OCI-M1 (cell line): ENCODE data around the gene EPAS1.

Source experiments
- DNase-seq: peaks from one replicate; lab custom pipeline; 2025; lab: John Stamatoyannopoulos, UW

The EPAS1 gene

DNA sequence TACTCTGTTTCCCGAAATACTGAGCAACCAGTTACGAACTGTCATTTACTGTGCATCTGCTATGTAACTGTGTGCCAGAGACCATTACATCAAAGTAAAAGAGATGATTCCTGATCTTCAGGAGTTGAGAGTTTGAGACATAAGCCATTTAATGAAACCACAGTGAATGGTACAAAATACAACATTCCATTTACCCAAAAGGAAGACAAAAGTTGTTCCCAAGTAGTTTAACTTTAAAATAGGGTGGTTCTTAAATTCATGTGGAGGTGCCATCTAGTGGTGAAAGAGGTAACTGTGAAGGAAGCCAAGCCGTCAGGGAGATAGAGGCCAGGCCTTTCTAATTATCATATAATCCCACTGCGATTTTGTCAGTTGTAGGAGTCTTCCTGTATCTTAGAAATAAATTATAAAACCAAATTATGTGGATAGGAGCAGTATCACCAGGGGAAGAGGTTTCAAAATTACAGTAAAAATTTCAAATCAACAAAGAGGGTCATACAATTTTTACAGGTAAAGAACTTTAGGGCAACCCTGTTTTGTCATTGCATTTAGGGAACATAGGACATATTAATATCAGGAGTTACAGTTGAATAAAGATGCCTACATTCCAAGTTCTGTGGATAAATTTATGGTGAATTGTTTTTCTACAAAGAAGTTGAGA is 67.7 kb downstream of the EPAS1 start:
- DNase-seq, result peak; percentile 81

DNA sequence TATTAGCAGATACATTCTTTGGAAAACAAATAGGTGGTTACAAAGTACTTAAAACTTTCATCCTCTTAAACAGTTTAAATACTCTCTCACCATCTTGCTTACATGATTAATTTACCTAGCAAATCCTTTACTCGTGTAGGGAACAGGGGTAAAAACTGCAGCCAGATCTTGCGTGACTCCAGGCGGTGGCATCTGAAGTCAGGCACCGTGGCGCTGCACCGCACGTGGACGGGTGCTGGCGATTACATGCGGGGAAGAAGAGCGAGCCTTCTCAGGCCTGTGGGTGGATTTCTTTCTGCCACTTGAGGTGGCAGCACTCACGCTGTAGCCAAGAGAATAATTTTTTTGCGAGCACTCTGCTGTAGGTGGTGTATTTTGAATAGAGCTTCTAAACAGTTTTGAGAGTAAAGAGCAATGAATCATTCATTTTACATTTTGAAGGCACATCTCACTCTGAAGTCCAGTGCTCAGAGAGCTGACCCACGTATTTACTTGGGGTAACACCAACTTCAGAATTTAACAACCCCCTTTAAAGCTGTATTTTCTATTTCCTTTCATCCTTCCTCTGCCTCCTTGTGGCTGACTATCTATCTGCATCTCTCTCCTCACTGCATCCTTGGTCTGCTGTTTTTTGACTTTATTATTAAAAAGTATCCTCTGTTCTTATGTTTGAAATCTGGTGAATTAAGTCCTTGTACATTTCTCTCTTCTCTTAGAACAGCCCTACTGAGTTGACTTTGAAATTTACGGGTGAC is 68.9 kb downstream of the EPAS1 start:
- DNase-seq, result peak; percentile 10

DNA sequence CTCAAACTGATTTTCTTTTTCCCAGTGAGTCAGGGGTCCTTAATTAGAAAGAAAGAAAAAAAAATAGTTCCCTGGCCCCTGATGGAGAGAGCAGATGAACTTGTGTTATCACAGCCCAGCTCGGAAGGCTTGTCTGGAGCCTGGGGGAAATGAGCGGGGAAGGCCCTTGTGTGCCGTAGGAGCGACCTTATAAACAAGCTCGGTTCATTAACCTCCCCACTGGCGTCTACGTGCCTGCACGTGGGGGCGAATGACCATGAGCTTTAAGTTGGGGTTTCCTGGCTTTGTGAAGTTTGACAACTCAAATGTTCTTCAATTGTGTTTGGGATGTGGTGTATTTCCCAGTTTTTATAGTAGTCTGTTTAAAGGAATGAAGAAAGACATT is 69.5 kb downstream of the EPAS1 start:
- DNase-seq, result no peak

DNA sequence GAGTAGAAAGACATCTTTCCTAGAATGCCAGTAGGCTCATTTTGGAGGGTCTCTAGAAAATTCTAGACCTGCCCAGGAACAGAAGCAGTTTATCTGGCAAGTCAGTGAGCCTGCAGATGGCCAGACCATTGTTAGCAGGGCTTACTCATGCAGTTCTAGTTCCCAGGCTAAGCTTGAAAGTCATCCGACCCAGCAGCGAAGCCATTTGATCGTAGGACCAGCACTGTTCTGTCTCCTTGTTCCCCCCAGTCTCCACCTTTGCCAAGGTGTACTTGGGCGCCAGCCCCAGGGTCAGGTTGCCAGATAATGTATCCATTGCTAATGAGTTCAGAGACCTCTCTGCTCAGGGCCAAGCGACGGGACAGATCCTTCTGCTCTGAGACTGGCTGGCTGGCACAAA is 70.1 kb downstream of the EPAS1 start:
- DNase-seq, result no peak

DNA sequence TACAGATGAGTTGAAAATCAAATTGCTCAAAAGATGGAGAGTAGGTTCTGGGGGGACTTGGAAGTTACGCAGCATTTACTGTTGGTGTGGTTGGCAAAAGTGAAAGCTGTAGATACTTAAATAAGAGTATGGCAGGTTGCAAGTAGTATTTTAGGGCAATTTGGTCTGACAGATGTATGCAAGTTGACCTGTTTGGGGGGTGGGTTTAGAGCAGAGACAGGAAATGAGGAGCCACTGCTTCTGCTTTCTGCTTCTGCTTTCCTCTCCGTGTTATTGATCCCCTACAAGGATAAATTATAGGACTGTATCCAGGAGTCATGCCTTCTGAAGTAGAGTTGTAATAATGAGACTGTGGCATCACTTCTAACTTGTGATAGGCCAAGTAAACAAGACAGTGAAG is 71.2 kb downstream of the EPAS1 start:
- no peak for DNase-seq

DNA sequence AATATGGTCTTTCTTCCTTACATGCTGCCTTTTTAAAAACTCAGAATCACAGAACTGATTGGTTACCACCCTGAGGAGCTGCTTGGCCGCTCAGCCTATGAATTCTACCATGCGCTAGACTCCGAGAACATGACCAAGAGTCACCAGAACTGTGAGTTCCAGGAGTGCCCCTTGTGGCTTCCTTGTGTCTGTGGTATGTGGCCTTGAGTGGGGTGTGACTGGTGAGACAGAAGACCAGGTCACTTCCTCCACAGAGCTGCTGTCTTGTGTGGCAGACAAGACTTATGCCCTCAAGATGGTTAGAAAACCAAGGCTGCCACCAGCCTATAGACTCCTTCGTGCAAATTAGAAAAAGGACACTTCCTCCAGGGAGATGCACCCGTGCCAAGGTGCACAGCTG is 72.6 kb downstream of the EPAS1 start:
- no peak for DNase-seq

DNA sequence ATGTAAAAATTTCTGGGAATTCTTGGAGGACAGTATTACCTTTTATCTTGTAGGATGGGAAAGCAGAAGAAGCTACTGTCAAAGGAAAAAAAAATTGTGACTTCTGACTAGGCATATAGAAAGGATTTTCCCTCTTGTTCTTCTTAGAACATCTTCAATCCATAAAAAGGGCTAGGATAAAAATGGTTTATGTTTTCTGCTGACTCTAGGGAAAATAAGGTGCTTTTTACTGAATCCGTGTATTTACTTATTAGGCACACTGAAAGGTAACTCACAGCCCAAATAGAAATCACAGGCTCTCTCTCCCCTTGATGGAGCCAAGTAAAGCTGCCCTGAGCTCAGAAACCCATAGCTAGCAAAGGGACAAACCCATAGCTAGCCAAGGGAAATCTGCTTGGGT is 74.6 kb downstream of the EPAS1 start:
- DNase-seq, result no peak

DNA sequence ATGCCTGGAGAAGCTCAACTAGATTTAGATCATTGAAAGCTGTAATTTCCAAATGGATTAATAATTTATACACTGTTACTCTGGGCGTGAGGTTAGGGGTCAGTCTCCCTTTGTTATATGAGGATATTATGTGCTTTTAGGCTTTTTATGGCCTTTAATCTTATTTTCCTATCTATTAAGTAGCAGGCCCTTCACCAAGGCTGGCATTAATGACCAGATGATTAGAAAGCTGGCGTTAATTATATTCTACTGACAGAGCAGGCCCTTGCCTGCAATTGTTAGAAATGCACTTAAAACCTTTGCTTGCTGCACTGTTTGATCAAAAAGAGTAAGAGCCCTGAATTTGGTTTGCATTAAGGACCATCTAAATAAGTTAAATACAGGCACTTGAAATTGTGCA is 75.3 kb downstream of the EPAS1 start:
- DNase-seq, result no peak

DNA sequence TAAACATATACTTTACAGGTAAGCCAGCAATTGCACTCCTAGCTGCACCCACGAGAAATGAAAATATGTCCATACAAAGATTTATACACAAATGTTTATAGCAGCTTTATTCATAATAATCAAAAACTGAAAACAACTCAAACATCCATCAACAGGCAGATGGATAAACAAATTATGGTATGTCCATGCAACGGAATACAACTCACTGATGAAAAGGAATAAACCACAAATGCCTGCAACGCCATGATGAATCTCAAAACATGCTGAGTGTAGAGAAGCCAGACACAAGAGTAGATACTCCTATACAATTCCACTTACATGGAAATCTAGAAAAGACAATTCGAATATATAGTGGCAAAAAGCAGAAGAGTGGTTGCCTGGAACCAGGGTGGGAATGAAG is 76.0 kb downstream of the EPAS1 start:
- no peak for DNase-seq

DNA sequence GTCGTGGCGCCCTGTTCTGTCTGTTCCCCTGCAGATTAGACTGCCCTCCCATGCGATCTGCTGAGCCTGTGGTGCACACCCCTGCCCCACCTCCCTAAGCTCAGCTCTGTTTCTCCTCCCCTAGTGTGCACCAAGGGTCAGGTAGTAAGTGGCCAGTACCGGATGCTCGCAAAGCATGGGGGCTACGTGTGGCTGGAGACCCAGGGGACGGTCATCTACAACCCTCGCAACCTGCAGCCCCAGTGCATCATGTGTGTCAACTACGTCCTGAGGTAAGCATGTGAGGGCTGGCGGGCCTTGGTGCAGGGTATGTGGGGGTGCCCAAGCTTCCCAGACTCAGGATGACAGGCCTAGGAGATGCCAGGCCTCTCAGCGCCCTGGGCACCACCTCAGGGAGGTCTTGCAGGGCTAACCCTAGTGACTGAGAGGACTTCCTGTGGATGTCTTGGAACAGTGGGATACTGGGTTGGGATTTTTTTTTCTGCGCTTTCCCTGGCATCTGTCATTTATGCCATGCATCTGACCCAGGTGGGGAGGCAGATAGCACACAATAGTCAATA is 78.4 kb downstream of the EPAS1 start:
- no peak for DNase-seq

DNA sequence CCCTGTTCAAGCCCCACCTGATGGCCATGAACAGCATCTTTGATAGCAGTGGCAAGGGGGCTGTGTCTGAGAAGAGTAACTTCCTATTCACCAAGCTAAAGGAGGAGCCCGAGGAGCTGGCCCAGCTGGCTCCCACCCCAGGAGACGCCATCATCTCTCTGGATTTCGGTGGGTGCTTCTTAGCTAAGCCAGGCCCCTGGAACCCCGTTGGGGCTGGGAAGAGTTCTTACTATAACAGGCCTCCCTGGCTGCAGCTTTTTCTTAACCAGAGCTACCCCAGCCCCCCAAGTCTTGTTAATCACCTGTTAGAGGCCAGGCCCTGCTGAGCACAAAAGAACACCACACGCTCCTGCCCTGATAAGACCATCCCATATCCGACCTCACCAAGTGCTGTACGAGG is 79.4 kb downstream of the EPAS1 start:
- DNase-seq, result no peak

DNA sequence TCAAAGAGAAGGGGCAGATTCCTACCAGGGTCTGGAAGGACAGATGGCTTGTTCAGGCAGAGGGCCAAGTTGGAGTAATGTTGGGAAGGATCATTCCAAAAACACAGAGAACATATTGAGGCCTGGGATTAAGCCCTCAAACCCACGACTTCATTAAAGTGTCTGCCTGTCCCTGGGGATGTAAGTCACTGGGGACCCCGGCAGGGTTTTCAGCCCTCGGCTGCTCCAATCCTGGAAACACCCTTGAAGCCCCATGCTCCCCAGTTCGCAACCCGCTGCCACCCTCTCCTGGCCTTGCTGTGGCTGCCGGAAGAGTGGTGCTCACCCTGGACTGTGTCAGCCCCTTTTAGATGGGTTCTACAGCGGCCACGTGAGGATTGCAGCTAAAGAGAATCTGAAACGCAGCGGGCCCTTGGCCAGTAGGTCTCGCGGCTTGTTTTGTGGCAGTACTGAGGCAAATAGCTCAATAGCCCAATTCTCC is 79.9 kb downstream of the EPAS1 start:
- DNase-seq, result no peak

DNA sequence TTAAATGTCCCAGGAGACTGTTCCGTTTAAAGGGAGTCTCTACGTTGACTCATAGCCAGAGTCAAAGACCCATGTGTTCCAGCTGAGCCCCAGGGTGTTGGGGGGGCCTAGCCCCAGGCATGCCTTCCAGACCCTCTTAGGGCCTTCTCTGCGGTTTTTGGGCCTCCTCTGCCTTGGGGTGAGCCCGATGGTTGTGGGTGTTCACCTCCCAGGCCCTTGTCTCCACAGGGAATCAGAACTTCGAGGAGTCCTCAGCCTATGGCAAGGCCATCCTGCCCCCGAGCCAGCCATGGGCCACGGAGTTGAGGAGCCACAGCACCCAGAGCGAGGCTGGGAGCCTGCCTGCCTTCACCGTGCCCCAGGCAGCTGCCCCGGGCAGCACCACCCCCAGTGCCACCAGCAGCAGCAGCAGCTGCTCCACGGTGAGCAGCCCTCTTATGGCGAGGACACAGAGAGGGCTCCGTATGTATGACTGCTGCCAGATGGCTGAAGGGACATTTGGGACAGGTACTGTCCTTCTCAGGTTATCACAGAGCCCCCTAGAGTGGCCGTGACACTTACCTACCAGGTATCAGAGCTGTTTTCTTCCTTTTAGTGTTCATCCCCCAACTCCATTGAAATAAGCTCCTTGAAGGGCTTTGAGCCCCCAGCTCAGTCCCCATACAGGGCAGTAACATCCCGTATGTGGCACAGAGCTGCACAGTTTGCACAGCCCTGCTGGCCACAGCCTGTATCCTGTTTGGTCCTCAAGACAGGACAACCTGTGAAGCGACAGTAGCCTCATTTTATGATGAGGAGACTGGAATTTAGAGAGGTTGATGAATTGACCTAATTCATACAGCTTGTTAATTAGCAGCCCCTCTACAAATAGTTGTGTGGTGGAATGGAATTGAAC is 80.7 kb downstream of the EPAS1 start:
- DNase-seq, result no peak

DNA sequence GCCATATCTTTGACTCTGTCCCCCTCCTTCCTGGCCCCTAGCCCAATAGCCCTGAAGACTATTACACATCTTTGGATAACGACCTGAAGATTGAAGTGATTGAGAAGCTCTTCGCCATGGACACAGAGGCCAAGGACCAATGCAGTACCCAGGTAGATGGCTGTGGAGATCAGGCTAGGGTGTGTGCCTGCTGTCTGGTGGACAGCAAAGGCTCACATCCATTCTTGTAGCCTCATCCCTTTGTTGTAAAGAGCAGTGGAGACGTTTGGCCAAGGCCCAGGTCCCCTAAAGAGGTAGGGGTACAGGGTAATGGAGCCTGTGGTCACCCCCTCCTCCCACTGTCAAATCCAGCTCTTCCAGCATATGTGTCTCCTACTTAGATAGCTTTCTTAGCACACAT is 81.4 kb downstream of the EPAS1 start:
- no peak for DNase-seq

DNA sequence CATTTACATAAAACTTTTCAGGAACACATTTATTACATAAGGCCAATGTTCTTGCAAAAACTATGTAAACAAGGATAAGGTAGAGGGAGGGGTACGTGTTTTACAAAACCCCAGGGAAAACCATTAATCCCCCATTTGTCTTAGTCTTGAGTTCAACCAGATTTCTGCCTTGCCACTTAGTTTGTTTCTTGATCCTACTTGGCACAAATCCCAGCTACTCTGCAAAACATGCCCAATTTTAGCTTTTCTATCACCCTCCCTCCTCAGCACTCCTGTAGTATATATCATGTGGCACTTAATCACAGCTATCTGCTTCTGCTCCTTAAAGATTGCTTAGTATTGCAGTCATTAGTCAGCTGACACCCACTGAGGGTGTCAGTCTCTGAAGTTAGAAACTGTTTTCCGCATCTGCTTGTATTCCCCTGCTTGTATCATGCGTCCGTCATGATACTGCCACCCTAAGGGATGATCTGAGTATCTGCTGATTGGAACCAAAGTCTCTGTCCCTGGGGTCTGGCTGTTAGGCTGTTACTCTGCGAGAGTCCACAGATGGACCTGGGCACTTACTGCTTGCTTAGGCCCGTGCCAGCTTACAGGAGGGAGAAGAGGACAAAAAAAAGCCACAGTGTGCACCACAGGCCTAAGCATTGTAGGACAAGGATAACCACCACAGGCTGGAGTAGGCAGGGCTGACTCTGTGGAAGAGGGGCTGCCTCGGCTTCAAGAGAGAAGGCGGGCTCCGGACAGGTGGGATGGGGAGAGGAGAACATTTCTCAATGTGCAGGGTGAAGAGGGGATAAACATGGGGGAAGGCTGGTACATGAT is 82.2 kb downstream of the EPAS1 start:
- DNase-seq, result no peak

DNA sequence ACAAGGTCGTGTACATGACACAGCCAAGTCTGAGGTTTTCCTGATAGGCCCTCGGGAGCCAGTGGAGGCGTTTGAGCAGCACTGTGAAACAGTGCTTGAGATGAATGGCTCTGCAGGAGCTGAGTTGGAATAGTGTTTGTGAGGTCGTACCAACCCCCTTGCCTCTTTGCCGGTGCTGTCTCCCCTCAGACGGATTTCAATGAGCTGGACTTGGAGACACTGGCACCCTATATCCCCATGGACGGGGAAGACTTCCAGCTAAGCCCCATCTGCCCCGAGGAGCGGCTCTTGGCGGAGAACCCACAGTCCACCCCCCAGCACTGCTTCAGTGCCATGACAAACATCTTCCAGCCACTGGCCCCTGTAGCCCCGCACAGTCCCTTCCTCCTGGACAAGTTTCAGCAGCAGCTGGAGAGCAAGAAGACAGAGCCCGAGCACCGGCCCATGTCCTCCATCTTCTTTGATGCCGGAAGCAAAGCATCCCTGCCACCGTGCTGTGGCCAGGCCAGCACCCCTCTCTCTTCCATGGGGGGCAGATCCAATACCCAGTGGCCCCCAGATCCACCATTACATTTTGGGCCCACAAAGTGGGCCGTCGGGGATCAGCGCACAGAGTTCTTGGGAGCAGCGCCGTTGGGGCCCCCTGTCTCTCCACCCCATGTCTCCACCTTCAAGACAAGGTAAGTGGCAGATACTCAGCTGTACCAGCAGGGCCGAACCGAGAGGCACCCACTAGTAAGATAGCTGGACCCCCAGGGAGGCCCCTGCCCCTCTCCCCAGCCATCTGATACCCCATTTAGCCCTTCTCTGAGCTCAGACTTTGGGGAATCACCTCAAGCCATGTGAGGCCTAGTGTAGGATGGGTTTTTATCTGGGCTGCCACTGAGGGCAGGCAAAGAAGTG is 83.1 kb downstream of the EPAS1 start:
- DNase-seq, result no peak

DNA sequence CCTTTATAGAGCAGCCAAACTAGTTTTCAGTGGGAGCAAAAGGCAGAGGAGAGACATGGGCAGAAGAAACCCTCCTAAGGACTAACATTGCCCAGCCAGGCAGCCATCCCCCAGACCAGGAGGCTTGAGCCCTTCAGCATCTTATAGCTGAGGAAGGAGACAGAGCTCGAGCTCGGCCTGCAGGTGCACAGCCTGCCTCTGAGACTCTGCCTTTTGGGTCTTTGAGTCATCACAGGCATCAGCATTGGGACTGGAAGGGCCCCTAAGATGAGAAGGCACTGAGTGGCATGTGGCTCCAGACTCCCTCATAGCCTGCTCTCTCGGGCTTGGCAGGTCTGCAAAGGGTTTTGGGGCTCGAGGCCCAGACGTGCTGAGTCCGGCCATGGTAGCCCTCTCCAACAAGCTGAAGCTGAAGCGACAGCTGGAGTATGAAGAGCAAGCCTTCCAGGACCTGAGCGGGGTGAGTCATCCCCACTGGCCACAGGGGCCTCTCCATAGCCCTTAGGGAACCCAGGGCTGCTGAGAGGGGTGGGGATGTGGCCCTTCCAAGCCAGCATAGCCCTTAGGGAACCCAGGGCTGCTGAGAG is 84.1 kb downstream of the EPAS1 start:
- no peak for DNase-seq

DNA sequence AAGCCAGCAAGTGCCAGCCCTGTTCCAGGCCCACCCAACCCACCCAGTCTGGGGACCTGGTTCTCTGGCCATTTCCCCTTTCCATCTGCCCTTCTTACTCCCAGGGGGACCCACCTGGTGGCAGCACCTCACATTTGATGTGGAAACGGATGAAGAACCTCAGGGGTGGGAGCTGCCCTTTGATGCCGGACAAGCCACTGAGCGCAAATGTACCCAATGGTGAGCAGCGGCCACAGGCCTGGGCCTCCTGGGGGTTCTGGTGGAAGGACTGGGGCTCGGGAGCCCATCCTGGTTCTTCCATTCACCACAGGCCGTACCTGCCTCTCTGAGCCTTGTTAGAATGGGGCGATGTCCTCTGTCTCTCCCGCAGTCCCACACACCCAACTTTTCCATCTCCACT is 84.7 kb downstream of the EPAS1 start:
- no peak for DNase-seq

DNA sequence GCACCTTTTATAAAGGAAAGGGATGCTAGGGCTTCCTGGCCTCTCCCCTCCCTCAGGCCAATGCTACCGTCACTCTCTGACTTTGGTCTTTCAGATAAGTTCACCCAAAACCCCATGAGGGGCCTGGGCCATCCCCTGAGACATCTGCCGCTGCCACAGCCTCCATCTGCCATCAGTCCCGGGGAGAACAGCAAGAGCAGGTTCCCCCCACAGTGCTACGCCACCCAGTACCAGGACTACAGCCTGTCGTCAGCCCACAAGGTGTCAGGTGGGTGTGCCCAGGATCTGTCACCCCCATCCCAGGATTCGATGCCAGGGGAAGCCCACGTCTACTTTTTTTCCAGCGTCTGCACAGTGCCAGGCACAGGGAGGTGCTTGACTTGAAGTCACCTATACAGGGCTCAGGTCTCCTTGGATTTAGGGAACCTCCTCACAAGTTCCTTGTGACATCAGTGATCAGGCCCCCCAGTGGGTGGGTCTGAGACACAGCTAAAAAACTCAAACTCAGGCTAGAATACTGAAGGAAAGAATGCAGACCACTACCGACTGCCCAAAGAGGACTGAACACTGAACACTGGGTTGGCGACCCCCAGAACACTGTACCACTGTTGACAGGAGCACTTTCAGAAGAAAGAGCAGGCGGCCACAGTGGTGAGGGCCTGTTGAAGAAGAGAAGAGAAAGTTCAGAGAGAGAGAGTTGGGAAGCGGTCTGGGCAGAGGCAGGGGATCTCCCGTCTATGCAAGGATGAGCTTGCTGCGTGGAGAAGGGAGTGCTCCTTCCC is 85.3 kb downstream of the EPAS1 start:
- DNase-seq, result no peak

DNA sequence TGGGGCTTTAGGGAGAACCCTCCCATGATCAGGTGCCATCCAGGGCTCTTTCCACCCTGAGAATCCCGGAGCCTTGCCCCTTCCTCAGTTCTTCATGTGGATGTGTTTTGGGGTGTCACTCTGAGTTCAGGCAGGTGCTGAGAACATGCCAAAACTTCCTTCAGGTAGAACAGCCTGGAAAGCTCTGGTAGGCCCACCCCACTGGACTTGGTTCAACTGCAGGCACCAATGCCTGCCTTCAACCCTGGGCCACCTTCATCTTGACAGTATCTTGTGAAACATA is 85.8 kb downstream of the EPAS1 start:
- DNase-seq, result no peak
